ENCODE data around the gene SPACA7.
"Not testable (repeated sequence)": the region's sequence is repeated elsewhere in the genome, so short reads cannot be mapped to it uniquely, and the experiment has no call there.

The SPACA7 gene

GRCh38 chr13:112350300-112350699 is 25.9 kb upstream of the SPACA7 start:
- no peak for DNase-seq (ENCODE audit: low read depth)

DNA sequence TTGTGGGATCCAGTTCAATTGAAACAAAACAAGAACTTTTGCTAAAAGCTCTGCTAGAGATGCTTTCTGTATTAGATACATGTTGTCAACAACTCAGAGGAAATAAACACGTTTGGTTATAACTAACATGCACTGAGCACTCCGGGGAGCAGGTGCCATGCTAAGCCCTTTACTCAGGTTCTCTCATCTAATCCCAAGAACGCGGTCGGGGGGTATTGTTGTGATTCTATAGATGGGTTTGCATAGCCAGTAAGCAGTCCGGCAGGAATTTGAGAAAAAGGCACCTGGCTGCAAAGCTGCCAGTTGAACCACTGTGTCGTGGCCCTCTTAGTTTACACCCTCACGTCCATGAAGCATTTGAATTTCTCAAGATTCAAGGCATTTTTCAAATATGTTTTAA is 24.3 kb upstream of the SPACA7 start:
- no peak for DNase-seq (ENCODE audit: low read depth)

DNA sequence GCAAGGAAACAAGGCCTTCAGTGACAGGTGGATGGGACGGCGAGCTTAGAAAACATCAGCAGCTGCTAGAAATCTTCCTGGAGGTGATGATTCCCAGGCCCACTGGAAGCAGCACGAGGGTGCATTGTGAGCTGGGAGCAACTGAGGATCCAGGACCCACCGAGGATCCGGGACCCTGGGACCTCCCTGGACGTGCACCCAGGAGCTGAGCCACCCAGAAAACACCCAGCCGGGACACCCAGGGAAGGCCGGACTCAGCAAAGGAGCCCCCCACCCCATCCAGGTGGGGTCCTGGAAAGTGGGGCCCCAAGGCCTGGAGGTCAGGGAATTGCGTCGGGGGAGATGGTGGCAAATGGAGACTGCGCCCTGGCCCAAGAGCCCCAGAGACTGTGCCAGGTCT is 22.3 kb upstream of the SPACA7 start:
- no peak for DNase-seq (ENCODE audit: low read depth)

- no peak for DNase-seq (ENCODE audit: low read depth)
Observed at GRCh38 chr13:112354330-112355273, 21.6 kb upstream of the SPACA7 start.

- no peak for DNase-seq (ENCODE audit: low read depth)
Observed at GRCh38 chr13:112355274-112355838, 20.8 kb upstream of the SPACA7 start.

- no peak for DNase-seq (ENCODE audit: low read depth)
Observed at GRCh38 chr13:112356190-112356589, 20.0 kb upstream of the SPACA7 start.

DNA sequence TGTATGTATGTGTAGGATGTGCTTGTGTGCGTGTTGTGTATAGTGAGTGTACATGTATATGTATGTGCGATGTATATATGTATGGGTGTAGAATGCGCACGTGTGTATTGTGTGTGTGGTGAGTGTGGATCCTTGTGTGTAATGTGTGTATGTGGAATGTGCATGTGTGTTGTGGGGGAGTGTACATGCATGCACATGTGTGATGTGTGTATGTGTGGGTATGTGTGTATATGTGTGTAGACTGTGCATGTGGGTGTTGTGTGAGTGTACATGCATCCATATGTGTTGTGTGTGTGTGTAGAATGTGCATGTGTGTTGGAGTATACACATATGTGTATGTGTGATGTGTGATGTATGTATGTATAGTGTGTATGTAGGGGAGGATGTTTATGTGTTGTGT is 18.0 kb upstream of the SPACA7 start:
- no peak for DNase-seq (ENCODE audit: low read depth)

GRCh38 chr13:112362021-112362420 is 14.1 kb upstream of the SPACA7 start:
- no peak for DNase-seq (ENCODE audit: low read depth)

DNA sequence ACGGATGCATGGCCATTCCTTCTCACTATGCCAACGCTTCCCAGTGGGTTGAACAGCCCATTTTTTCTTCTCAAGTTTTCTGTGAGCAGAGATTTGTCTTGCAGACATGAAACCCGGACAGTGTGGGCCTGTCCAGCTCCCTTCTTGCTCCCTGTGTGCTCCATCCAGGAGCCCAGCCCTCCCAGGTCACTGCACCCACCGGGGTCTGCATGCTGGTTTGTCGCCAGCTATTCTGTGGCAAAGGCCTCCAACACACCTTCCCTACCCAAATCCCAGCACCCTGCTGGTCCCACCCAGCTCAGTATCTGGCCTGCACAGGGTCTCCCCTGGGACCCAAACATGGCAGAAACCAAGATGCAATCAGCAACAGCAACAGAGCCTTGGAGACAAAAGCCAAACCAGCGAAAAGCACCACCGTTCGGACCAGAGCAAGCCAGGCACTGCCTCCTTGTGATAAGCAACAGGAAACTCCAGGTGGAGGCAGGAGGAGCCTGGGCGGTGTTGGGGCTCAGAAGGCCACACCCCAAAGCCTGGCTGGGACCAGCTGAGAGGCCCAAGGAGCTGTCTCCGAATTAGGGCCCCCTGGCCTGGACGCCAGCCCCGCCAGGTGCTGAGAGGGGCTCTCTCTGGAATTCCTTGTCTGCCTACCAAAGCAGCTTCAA is 12.2 kb upstream of the SPACA7 start:
- no peak for DNase-seq (ENCODE audit: low read depth)

- DNase-seq (ENCODE audit: low read depth) = no peak
Observed at GRCh38 chr13:112366907-112367646, 9.1 kb upstream of the SPACA7 start.

- DNase-seq (ENCODE audit: low read depth) = no peak
Observed at GRCh38 chr13:112368883-112369282, 7.3 kb upstream of the SPACA7 start.

GRCh38 chr13:112370311-112370710 is 5.8 kb upstream of the SPACA7 start:
- DNase-seq (ENCODE audit: low read depth) = no peak

DNA sequence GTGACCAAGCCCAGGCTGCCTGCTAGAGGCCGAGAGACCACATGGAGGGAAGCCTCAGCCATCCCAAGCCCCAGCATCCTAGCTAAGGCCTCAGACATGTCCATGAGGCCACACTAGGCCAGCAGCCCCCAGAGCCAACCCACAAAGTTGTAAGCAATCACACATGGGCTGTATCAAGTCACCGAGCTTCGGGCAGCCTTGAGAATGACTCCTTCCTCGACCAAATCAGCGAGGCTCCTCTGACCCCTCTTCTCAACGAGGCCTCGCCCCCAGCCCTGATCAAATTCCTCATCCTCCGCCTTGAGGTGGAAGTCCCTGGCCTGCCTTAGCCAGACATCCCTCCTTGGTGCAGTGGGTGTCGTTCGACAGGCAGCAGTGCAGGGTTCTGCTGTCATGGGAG is 1.9 kb upstream of the SPACA7 start:
- no peak for DNase-seq (ENCODE audit: low read depth)

GRCh38 chr13:112391746-112392145 is 15.6 kb downstream of the SPACA7 start:
- DNase-seq (ENCODE audit: low read depth) = no peak

DNA sequence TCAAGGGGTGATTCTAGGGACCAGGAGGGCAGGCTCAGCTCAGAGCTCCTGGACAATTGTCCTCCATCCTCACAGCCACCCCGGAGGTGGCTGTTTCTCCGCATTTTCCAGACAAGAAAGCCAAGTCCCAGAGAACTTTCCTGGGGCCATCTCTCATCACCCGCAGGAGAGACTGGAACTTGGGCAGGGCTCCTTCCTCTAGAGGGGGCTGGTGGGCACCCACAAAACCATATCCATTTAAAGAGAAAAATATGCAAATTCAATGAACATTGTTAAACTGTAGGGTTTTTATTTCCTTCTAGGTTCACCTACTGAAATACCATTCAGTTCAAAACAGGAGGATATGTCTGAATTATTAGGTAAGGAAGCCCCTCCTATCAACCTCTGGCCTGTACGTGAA is 16.6 kb downstream of the SPACA7 start:
- no peak for DNase-seq (ENCODE audit: low read depth)

- not testable (repeated sequence) for DNase-seq (ENCODE audit: low read depth)
Observed at GRCh38 chr13:112395022-112395421, 18.9 kb downstream of the SPACA7 start.

GRCh38 chr13:112395941-112396340 is 19.8 kb downstream of the SPACA7 start:
- DNase-seq (ENCODE audit: low read depth) = not testable (repeated sequence)

DNA sequence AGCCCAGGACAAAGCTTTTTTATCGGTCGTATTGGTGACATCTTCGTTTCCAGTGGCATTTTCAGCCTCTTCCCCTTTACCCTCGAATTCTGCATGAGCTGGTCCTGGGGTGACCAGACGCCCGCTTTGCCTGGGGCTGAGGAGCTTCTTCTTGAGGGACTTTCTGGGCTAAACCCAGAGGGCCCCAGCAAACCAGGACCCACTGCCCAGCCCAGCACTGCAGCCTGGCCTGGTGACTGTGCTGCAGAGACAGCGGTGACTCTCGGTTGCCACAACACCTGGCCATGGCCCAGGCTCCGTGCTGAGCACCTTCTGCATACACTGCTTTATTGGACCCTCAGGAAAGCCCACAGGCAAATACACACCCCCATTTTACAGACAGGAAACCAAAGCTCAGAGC is 21.0 kb downstream of the SPACA7 start:
- DNase-seq (ENCODE audit: low read depth) = no peak

GRCh38 chr13:112398347-112398746 is 22.2 kb downstream of the SPACA7 start:
- DNase-seq (ENCODE audit: low read depth) = not testable (repeated sequence)

GRCh38 chr13:112409828-112410227 is 33.7 kb downstream of the SPACA7 start:
- DNase-seq (ENCODE audit: low read depth) = not testable (repeated sequence)

DNA sequence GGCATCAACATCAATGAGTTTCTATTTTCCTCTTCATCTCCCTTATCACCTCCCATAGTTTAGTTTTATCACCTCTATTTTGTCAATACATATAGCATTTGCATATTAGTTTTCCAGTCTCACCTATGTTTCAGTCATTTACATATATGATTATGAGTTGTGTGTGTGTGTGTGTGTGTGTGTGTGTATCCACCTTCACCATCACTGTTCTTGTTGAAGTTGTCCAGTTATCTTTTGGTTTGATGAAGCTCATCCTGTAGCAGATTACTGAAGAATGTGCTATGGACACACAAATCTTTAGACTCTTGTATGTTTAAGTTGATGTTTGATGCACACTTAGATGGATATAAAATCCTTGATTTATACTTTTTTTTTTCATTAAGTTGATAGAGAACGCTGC is 40.5 kb downstream of the SPACA7 start:
- DNase-seq (ENCODE audit: low read depth) = no peak

DNA sequence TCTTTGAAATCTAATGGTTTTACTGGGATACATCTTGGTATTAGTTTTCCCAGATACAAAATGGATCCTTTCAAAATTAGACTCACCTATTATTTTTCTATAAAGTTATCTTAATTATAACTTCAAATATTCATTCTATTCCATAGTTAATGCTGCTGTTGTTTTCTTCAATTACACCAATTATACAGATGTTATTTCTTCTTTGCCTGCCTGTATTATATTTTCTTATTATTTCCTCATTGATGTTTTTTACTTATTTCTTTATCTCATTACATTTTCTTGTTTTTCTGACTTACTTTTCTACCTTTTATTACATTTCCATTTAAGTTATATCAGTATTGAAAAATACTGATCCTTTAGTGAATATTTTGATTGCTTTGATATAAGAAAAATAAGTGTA is 40.9 kb downstream of the SPACA7 start:
- DNase-seq (ENCODE audit: low read depth) = no peak

All from HS-5 (cell line).